D341Med (cell line): Measurements from ENCODE around the gene CREB5.
A peak's percentile ranks its signal among the peaks of the same experiment; 100 is the strongest.

Experiments
- DNase-seq: peaks from one replicate; pipeline ENCODE4 v3.0.0; 2012; ENCODE audit warnings: low spot score

The CREB5 gene

GRCh38 chr7:28613262-28613661, 200.9 kb downstream of the CREB5 start:
- DNase-seq: no peak

- no peak for DNase-seq
Measured at GRCh38 chr7:28615091-28615490, 202.8 kb downstream of the CREB5 start.

GRCh38 chr7:28617308-28617880, 205.1 kb downstream of the CREB5 start:
- DNase-seq: no peak

GRCh38 chr7:28618383-28618782, 206.1 kb downstream of the CREB5 start:
- no peak for DNase-seq

- no peak for DNase-seq
Measured at GRCh38 chr7:28619256-28619655, 206.9 kb downstream of the CREB5 start.

- no peak for DNase-seq
Measured at GRCh38 chr7:28621369-28621841, 209.1 kb downstream of the CREB5 start.

GRCh38 chr7:28623105-28623730, 210.9 kb downstream of the CREB5 start:
- DNase-seq: no peak

GRCh38 chr7:28623863-28624262, 211.5 kb downstream of the CREB5 start:
- no peak for DNase-seq

GRCh38 chr7:28625432-28625831, 213.1 kb downstream of the CREB5 start:
- DNase-seq: no peak

GRCh38 chr7:28626221-28626620, 213.9 kb downstream of the CREB5 start:
- no peak for DNase-seq

- DNase-seq: peak; percentile 60
Measured at GRCh38 chr7:28626624-28627262, 214.4 kb downstream of the CREB5 start.

GRCh38 chr7:28627263-28627653, 214.9 kb downstream of the CREB5 start:
- DNase-seq: no peak

GRCh38 chr7:28627896-28628295, 215.6 kb downstream of the CREB5 start:
- no peak for DNase-seq

- DNase-seq: no peak
Measured at GRCh38 chr7:28629216-28629842, 217.0 kb downstream of the CREB5 start.

- DNase-seq: no peak
Measured at GRCh38 chr7:28630350-28630749, 218.0 kb downstream of the CREB5 start.

- no peak for DNase-seq
Measured at GRCh38 chr7:28631995-28632394, 219.7 kb downstream of the CREB5 start.

- no peak for DNase-seq
Measured at GRCh38 chr7:28638914-28639313, 226.6 kb downstream of the CREB5 start.

- DNase-seq: no peak
Measured at GRCh38 chr7:28640001-28640400, 227.7 kb downstream of the CREB5 start.

GRCh38 chr7:28641752-28642545, 229.6 kb downstream of the CREB5 start:
- no peak for DNase-seq

GRCh38 chr7:28643188-28643569, 230.9 kb downstream of the CREB5 start:
- DNase-seq: no peak

- no peak for DNase-seq
Measured at GRCh38 chr7:28643584-28644340, 231.4 kb downstream of the CREB5 start.

- DNase-seq: no peak
Measured at GRCh38 chr7:28645866-28646265, 233.5 kb downstream of the CREB5 start.
